HG02642 (cell line): ENCODE measurements around the gene HS1BP3.

Experiments used
- ATAC-seq: cut with Tn5 transposase; IDR thresholded peaks from one replicate; pipeline ENCODE4 v1.9.1; 2021; ENCODE audit warnings: mild to moderate bottlenecking; ENCODE audit not compliant: unreplicated experiment, poor library complexity

HS1BP3 gene

GRCh38 chr2:20575935-20576597 is 74.8 kb downstream of the HS1BP3 start:
- no peak for ATAC-seq

- ATAC-seq = no peak
These were observed 75.5 kb downstream of the HS1BP3 start for GRCh38 chr2:20575414-20575813.

DNA sequence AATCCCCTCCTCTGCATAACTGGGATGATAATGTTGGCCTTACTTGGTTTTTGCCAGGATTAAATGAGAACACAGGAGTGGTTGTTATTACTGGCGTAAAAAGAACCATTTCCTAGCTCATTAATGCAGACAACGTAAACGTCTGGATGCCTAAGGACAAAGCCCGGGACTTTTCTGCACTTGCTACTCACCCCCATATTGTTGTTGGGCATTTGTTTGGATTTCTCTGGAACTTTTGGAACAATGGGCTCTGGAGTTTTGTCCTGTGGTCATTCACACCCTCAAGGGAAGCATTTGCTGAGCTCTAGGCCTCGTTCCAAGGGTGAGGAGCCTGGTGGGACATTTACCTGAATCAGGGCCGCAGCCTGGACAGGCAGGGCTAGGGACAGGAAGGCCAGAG is 76.0 kb downstream of the HS1BP3 start:
- ATAC-seq = no peak

DNA sequence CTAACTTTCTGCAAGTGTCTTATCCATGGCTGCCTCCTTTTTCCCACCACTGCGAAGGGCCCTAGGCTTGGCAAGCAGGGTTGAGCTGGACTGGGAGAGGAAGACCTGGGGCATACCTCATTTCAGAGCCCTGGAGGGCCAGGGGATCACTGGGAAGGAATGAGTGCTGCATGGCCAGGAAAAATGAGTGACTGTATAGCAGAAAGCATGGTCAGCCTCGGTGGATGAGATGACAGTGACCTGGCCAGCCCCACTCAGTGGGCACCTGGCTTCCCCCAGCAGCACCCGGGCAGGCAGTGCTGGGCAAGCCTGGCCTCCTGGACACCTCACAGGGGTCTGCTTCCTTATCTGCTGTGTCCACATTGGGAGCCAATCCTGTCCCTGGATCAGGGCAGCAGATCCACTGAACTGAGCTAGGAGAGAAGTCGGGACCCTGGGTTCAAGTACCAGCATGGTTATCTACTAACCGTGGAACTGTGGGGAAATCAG is 76.4 kb downstream of the HS1BP3 start:
- no peak for ATAC-seq

DNA sequence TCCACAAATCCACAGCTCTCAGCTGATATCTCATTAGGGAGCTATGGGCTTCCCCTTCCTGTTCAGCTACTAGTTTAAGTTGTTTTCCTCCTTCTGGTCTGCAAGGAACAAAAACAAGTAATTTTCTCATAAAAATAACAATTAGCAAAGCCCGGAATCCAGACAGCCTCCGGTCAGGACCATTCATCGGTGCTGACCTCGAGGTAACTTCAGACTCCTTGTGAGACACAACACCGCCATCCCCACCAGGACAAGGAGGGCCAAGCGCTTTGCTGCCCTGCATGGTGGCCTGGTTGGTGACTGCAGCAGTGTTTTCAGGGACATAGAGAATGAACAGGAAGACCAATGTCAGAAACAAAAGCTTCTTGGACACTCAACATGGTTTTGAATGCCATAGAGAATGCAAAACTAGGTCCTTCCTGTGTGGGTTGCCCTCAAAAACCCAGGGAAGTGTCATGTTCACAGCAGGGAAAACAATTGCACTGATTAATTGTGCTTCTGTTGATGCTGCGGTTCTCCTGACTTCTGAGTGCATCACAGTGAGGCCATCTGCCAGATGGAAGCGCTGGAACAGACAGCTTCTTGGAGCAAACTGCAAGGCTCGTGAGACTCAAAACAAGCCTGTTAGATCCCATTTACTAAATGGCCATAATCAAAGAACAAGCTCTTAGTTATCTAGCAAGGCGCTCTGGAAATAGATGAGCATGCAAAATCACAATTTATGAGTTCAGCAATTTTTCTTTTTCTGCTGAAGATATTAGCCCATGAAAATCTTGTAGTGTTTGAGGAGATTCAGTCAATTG is 77.1 kb downstream of the HS1BP3 start:
- no peak for ATAC-seq

GRCh38 chr2:20572221-20572620 is 78.7 kb downstream of the HS1BP3 start:
- no peak for ATAC-seq

GRCh38 chr2:20571644-20572215 is 79.2 kb downstream of the HS1BP3 start:
- ATAC-seq = no peak

DNA sequence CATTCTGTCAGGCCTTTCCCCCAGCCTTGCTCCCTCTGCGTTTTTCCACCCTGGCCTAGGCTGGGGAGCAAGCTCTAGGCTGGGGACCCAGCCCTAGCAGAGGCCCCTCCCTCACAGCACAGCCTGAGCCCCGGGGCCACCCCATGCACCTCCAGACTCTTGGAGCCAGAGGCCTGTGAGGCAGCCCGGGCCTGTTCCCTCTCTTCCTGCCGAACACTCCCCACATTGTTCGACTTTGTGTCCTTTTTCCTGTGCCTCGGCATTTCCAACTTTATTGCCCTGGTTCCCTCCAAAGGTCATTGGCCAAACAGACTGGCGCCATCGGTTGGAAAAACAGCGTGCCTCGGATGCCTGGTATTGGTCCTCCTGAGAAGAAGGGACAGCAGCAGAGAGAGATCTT is 79.7 kb downstream of the HS1BP3 start:
- no peak for ATAC-seq

DNA sequence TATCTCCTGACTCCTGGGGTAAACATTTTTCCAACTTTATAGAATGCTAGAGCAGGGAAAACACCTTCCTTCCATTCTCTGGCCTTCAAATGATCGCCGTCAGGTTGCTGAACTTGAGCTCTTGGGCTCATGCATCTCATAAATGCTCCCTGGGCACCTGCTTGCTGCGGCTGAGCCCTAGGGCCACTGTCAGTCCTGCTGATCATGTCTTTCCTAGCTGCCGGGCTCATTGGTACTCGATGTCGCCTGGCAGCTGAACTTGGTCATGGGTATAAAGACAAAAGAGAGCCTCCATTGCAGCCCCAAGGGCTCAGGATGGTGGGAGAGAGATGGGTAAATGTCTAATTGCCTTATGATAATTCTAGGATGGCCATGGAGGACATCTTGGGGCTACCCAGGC is 80.6 kb downstream of the HS1BP3 start:
- ATAC-seq = no peak

- ATAC-seq = no peak
These were observed 81.3 kb downstream of the HS1BP3 start for GRCh38 chr2:20569464-20570223.

DNA sequence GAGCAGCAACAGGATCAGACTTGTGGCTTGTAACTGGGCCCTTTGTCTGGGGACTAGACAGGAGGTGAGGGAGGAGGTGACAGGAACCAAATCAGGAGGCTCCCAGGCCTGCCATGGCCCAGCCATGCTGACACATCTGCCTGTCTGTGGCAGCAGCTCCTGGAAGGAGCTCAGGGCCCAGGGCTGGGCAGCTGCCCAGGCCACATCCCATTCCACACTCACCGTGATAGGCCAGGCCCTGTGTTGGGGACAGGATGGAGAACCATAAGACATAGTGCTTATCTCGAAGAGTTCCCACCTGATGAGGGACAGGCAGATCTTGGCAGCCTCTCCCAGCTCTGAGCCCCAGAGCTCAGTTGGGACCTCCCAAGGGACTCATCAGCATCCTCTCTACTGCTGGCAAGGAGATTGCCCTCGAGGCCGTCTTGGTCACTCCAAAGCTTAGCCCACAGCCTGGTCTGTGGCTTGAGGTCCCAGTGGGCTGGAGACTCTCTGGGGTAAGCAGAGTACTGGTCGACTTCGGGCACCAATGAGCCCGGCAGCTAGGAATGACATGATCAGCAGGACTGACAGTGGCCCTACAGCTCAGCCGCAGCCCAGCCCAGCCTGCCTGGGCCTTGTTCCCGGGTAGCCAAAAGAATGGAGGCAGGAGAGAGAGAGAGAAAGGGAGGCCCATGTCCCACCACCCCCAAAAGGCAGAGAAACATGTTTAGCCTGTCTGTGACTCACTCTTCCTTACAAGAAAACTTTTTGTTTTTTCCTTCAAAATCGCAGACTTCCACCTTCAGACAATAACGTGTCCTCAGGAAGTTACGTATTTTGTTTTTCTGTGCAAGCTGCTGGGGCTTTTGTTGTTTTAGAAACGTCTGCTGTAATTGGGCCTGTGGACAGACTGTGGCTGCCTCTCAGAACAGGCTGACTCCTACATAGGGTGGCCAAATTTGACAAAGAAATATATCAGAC is 82.1 kb downstream of the HS1BP3 start:
- ATAC-seq = no peak

GRCh38 chr2:20567926-20568179 is 83.0 kb downstream of the HS1BP3 start:
- ATAC-seq = no peak
